ENCODE results near the gene RSPH6A. TPM values are rescaled to one million over a fixed set of nuclear protein-coding genes. Genes with fewer than 3 reads are reported as not detected.
A peak's percentile ranks its signal among the peaks of the same experiment; 100 is the strongest.

RSPH6A gene
- total RNA-seq, 1 experiment from 2014 or later: 0.55 TPM

- H3K9me3 ChIP-seq (ENCODE audit: control insufficient read depth, low read depth, low read length): no peaks in the 10 kb centered on the region
- Mint-ChIP-seq H3K36me3 (ENCODE audit: insufficient read depth in 1 of 3, low read depth in 3 of 3) (no peaks in the 10 kb centered on the region), H3K9me3 (no peaks in the 10 kb centered on the region; a peak in 1 of 5 replicates), H3K27ac (peak overlapping the region in 1 of 3 experiments; percentile 48; a peak in 1 of 7 replicates), H3K4me3 (no peak overlapping the region), H3K4me1 (peaks cover 7 to 16% of the 10 kb centered on the region in 2 experiments), H3K27me3 (ENCODE audit: low read depth) (peaks cover 41% of the 10 kb centered on the region)
- H4K20me1 ChIP-seq (ENCODE audit: control insufficient read depth, insufficient read depth, insufficient read length): no peaks in the 10 kb centered on the region
- no peak overlapping the region for H4K5ac ChIP-seq (ENCODE audit: insufficient read length, low read depth, low read length)
- H2BK15ac ChIP-seq (ENCODE audit: low read depth, low read length): no peak overlapping the region
- H3K4ac ChIP-seq (ENCODE audit: low read depth, low read length): no peak overlapping the region
- no peaks in the 10 kb centered on the region for H3K23me2 ChIP-seq (ENCODE audit: insufficient read length, low read depth, low read length, poor library complexity, severe bottlenecking)
- H2BK120ac ChIP-seq (ENCODE audit: low read depth, low read length, poor library complexity, severe bottlenecking): no peak overlapping the region
- H3K9ac ChIP-seq (ENCODE audit: extremely low read depth, insufficient read length, low read length): no peak overlapping the region
- no peak overlapping the region for H3K14ac ChIP-seq (ENCODE audit: insufficient read depth, low read length)
- no peaks in the 10 kb centered on the region for H3K79me1 ChIP-seq (ENCODE audit: insufficient read depth, low read depth, low read length, poor library complexity, severe bottlenecking)
- H3K27ac ChIP-seq (ENCODE audit: insufficient read length, low read depth, low read length): no peak overlapping the region
- no peak overlapping the region for H3K4me2 ChIP-seq (ENCODE audit: insufficient read depth, insufficient read length, low read length)
- no peak overlapping the region for H2AFZ ChIP-seq (ENCODE audit: low read length)
- no peak overlapping the region for H2BK12ac ChIP-seq (ENCODE audit: insufficient read length, low read depth, low read length)
- no peak overlapping the region for H2AK5ac ChIP-seq (ENCODE audit: insufficient read length, low read length)
- no peak overlapping the region for H3K18ac ChIP-seq (ENCODE audit: insufficient read length, low read depth, low read length)
- no peak overlapping the region for H4K8ac ChIP-seq (replicated peaks; ENCODE audit: insufficient read length, low read depth, low read length)
- DNase-seq: no peak
- no peaks in the 10 kb centered on the region for H3K79me2 ChIP-seq (ENCODE audit: insufficient read depth, low read length)
- H3T11ph ChIP-seq (ENCODE audit: low read length): no peak overlapping the region
- no peak overlapping the region for H3K56ac ChIP-seq (ENCODE audit: insufficient read length, low read depth, low read length)
- H2BK5ac ChIP-seq (ENCODE audit: insufficient read length, low read length): no peak overlapping the region
- TF ChIP-seq CTCF (conservative IDR thresholded peaks at IDR 0.05): no peak
- no CpG with 5 or more reads among the region's 8 CpGs for WGBS (ENCODE audit: extremely low coverage, insufficient read length, low lambda C conversion rate)
- H4K91ac ChIP-seq (ENCODE audit: insufficient read length, low read depth, low read length): no peak overlapping the region
- no peak overlapping the region for H2BK20ac ChIP-seq (ENCODE audit: low read depth, low read length, poor library complexity, severe bottlenecking)
- no peaks in the 10 kb centered on the region for H3K4me1 ChIP-seq (ENCODE audit: insufficient read depth, low read length)
- H3K27me3 ChIP-seq (ENCODE audit: insufficient read depth, low read length): no peaks in the 10 kb centered on the region
- no peak overlapping the region for H3K23ac ChIP-seq (ENCODE audit: insufficient read length, low read depth, low read length)
These were observed 10.2 kb downstream of the RSPH6A start for GRCh38 chr19:45804959-45805230.

Data from H9 (cell line).